A673 (cell line): Measurements from ENCODE around the gene HSPD1.

Experiments
- EZH2 ChIP-seq: fragments of 200-600 bp; sonication (generic); IDR thresholded peaks from 2 replicates; pipeline ENCODE4 v1.6.1; 2017; ENCODE audit warnings: borderline replicate concordance, low read depth, mild to moderate bottlenecking, mixed read lengths, antibody characterized with exemption, low read length; ENCODE audit not compliant: poor library complexity, severe bottlenecking
- TF ChIP-seq, protein P1 (sequence below): fragments of 300-800, 200-600 bp; sonication (generic); conservative IDR thresholded peaks from 2 replicates; pipeline ENCODE4 v1.5.1; 2017; ENCODE audit warnings: low read depth, mild to moderate bottlenecking, antibody characterized with exemption, low read length, moderate library complexity, mixed read lengths

- TF ChIP-seq, protein P1, sequence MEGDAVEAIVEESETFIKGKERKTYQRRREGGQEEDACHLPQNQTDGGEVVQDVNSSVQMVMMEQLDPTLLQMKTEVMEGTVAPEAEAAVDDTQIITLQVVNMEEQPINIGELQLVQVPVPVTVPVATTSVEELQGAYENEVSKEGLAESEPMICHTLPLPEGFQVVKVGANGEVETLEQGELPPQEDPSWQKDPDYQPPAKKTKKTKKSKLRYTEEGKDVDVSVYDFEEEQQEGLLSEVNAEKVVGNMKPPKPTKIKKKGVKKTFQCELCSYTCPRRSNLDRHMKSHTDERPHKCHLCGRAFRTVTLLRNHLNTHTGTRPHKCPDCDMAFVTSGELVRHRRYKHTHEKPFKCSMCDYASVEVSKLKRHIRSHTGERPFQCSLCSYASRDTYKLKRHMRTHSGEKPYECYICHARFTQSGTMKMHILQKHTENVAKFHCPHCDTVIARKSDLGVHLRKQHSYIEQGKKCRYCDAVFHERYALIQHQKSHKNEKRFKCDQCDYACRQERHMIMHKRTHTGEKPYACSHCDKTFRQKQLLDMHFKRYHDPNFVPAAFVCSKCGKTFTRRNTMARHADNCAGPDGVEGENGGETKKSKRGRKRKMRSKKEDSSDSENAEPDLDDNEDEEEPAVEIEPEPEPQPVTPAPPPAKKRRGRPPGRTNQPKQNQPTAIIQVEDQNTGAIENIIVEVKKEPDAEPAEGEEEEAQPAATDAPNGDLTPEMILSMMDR: no peak
- TF ChIP-seq EZH2: no peak
Measured at GRCh38 chr2:197498235-197498936, 1.3 kb downstream of the HSPD1 start.
